NCI-H146 treated with DMSO at 0.1 percent for 48 hours (cell line): ENCODE measurements around the gene NEO1.

Experiments used
- DNase-seq: peaks from one replicate; lab custom pipeline; 2025; ENCODE audit not compliant: unreplicated experiment; lab: John Stamatoyannopoulos, UW

The NEO1 gene

DNA sequence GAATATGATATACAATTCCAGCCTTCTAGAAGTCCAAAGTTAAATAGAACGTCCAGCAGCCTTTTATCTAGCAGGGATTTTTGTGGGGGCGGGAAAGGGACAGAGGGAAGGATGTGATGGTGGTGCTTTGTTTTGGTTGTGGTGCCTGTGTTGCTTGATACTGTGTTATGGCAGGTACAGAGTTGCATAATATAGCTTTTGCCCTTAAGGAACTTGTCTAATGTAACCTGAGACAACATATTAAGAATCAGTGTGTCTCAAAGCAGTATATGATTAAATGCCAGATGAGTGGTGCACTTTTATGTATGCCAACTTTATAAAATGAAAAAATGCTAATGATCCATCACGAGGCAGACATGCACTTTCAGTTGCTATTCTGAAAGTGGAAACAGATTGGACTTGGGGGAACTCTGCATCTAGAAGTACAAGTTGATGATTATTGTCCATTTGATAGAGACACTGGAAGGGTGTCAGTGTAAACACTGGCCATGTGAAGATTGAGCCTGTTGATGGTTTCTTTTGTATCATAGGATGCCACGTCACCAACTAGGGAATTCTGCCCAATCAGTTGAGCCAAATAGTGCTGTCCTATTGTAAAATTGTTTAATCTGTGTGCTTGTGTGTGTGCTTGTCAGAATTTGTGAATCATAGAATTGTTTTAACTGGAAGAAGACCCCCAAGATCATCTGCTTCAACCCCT, 23.0 kb downstream of the NEO1 start:
- DNase-seq, result no peak

DNA sequence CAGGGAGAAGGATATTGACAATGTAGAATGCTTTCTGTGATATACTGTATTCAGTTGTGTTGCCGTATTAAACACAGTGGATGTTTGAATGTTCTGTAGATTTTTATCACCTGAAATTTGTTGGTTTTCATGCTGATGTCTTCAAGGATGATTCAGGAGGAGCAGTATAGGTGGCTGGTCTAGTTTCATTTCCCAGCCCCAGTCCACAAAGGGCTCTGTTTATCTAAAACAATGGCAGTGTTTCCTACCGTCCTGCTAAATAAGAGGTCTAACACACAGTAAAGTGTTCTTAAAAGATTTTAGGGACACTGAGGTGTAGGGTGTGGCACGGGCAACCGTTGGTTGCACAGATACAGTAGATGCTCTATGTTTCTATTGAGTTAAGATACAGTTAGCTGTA, 26.0 kb downstream of the NEO1 start:
- DNase-seq, result no peak

DNA sequence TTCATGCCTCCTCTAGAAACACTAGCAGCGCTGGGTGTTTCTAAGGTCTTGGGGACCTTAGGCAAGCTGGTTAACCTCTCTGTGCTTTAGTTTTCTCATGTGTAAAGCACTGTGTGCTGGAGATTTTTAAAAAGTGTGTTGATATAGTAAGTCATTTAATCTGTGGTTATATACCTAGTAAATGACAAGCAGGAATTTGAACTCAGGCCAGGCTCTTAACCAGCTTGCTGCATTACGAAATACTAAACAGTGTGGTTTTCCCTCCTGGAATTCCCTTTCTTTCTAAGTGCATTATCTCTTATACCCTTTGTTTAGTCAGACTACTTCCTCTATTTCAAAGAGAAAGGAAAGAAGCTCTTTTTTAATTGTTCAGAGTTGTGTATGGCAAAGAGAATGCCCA, 26.5 kb downstream of the NEO1 start:
- no peak for DNase-seq

DNA sequence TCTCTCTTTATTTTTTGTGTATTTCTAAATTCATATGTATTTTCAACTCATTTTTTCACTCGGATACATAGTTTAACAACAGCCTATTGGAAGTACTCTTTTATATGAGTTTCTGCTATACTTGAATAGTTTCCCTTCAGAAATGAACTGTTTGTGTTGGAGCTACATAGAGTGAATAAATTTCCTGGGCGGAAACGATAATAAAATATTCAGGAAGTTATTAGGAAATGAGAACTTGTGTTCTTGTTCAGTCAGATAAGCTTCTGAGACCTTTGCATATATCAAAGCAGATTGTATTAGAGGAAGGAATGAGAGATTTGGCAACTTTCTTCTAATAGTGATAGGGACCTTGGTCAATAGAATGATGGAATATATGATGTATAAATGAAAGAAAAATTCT, 27.3 kb downstream of the NEO1 start:
- no peak for DNase-seq

DNA sequence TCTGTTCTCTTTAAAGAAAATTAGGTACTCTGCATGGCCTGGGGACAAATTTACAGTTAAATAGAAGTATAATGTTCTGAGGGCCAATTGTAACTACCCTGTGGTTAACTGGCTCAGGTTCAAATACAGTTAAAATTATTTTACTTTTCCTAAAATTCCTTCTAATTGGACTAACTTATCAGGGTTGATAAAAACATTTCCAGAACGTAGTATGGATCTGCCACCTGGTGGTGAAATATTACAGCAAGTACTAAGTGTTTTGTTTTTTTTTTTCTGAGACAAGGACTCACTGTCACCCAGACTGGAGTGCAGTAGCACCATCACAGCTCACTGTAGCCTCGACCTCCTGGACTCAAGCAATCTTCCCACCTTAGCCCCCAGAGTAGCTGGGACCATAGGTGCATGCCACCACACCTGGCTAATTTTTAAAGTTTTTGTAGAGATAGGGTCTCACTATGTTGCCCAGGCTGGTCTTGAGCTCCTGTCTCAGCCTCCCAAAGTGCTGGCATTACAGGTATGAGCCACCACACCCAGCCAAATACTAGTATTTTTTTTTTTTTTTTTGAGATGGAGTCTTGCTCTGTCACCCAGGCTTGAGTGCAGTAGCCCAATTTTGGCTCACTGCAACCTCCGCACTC, 29.2 kb downstream of the NEO1 start:
- no peak for DNase-seq

DNA sequence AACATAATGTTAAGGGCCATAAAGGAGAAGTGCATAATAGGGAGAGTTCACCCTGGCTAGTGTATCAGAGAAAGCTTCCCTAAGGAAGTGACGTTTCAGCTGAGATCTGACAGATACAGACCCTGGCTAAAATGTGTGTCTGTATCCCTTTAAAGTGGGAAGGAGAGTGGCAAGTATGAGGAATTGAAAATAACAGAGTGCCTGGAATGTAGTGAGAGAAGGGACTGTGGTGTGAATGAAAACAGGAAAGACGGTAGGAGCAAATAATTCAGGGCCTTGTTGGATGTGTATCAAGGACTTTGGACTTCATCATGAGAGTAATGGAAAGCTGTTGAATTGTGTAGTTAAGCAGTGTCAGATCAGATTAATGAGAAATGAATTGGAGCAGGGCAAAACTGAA, 30.5 kb downstream of the NEO1 start:
- DNase-seq, result no peak

DNA sequence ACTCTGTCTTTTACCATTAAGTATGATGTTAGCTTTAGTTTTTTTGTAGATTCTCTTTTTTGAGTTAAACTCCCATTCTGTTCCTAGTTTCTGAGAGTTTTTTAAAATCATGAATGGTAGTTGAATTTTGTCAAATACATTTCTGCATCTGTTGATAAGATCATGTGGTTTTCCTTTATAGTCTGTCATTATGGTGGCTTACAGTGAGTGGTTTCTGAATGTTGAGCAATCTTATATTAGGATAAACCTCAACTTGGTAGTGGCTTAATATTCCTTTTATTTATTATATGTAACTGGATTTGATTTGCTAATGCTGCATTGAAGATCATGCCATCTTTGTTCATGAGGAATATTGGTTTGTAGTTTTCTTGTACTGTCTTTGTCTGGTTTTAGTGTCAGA, 34.8 kb downstream of the NEO1 start:
- no peak for DNase-seq

DNA sequence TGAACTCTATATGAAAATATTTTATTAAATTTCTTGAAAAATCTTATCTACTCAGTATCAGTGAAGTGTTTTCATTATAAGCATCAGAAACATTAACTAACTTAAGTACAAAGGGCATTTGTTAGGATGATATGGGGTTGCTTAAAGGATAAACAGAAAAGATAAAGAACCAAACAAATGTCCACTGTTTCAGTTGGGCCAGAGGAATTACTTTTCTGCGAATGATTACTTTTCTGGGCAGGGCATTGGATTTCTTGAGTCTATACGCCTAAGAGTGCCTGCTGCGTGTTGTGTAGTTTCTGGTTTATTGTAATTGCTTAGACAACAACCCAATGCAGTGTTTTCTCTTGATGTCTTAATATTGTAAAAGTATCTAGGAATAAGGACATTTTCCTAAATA, 52.8 kb downstream of the NEO1 start:
- no peak for DNase-seq

DNA sequence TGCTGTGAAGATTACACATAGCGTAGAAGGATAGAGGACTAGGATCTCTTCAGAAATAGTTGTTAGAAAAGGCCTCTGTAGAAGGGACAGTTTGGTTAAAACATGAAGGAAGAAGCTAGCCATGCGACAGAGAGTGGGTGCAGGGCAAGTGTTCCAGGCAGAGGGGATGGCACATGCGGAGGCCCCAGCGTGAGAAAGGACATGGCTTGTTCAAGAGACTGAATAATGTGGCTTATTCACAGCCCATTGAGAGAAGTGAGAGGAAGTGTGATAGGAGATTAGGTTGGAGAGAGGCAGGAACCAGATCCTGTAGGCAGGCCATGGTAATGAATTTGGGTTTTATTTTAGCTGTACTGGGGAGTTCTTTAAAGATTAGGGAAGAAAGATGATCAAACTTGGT, 56.4 kb downstream of the NEO1 start:
- no peak for DNase-seq

DNA sequence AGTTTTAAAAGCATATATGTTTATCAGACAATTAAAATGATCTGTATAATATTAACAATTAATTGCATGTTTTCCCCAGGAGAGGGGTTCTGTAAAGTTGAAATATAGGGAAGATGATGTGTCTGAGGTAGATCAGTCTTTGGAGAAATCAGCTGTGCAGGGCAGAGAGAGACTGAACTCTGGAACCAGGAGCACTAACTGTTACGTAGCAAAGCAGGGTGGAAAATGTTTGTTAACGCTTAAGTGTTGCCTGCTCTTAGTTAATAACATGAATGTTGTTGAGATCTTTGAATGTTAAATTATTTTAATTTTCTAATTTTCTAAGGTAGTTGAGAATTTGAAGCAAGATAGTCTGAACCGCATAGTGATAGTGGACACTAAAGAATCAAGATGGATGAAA, 57.5 kb downstream of the NEO1 start:
- no peak for DNase-seq

DNA sequence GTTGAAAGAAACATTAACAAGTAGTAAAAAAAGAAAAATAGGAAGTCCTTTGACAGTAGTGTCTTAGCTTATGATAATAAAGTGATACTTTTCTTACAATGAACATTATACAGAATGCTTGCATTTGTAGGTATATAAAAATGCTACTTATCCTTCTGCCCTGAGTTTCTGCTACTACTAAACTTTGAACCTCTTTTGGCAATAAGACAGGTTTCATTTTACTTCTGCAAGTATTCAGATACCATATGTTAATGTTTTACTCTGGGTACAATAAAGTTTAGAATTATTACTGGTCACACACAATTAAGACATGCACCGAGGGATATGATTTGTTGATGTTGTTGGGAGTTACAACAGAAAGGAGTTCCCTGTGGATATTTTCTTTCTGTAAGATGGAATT, 57.9 kb downstream of the NEO1 start:
- no peak for DNase-seq

DNA sequence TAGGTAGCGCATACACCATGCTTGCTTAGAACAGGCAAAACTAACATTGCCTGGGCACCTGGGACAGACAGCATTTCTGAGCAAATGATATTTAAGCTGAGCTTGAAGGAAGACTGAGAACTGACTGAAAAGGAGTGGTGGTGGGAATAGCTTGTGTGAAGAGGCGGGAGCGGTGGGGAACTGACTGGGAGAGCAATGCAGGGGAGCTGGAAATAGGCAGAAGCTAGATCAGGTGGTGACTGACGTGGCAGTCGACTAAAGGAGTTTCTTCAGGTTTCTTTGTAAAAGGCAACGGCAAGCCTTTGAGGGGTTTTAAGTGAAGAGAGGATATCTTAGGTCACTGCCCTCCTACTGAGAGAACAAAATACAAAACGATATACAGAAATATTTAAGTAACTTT, 61.8 kb downstream of the NEO1 start:
- no peak for DNase-seq

DNA sequence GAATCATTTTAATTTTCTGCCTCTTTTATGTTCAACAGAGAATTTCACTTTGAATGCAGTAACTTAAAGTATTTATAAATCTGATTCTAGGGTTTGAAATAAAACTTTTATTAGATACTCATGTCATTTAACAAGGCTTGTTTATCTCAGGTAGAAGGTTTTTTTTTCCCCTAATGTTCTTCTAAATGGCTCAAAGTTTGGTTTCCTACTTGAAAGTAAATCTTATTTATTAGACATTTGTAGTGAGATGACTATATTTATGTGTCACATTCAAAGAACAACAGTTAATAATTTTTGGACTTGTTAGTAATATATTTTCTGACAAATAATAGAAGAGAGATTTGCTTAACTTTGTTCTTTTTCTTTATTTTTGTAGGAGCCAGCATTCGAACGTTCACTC, 63.9 kb downstream of the NEO1 start:
- DNase-seq, result no peak

DNA sequence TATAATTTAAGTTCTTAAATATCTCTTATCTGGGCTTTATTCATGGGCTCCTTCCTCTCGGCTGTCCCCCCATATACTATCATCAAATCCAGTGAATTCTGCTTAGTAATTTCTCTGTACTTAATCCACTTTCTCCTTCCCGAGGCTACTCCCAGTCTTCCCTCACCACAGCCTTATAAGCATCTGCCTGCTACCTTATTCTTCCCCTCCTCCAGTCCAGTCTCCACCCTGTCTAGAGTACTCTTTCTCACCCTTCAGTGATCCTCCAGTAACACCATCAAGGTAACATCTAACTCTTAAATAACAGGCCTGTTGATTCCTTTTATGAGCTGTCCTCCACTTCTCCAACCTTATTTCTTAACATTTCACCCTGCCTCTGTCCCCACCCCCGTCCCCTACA, 65.8 kb downstream of the NEO1 start:
- no peak for DNase-seq

DNA sequence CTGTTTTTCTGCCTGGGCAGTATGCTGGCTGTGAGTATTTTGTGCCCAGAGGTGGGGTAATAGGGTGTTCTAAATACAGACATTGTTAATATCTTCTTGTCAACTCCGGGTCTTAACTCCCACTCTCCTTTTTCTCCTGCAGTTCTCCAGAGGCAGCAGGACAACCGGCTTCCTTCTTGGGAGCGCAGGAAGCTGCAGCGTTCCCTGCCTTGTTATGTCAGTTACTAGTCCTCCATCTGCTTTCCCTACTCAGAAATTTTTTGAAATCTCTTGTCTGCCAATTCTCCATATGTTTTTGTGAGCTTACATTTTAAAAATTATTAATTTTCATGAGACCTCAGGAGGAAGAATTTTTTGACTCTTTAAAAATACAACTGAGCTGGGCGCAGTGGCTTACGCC, 67.2 kb downstream of the NEO1 start:
- no peak for DNase-seq

DNA sequence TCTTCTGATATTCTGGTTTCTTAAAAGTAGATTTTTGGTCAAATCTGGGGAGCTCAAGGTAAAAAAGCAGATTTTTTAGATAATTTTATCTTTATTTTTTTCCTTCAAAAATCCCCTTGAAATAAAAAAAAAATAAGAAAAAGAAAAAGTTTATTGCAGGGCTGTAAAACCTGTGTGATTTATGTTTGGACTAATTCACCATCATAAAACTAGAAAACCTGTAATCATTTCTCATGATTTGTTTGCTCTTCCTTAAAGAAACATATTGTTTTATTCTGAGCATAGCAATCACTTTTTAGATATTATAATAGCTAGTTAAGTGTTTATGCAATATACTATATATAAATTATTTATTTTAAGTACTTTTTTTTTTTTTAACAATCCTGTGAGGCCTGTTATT, 68.0 kb downstream of the NEO1 start:
- no peak for DNase-seq

DNA sequence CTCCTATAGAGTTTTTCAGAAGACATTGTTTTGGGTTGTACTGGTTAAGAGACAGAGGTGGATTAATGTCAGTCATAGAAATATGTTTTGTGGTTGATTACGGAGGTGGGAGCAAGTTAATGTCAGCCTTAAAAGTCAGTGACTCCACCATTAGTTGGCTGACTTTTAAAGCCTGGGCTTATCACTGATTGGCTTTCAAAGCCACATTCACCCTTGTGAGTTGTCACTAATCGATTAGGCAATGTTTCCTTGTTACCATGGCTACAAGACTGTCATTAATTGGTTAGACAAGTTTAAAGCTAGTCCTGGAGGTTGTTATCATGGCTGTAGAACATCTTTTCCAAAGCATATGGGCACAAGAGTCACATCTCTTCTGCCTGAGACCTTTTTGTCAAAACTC, 73.0 kb downstream of the NEO1 start:
- DNase-seq, result no peak

DNA sequence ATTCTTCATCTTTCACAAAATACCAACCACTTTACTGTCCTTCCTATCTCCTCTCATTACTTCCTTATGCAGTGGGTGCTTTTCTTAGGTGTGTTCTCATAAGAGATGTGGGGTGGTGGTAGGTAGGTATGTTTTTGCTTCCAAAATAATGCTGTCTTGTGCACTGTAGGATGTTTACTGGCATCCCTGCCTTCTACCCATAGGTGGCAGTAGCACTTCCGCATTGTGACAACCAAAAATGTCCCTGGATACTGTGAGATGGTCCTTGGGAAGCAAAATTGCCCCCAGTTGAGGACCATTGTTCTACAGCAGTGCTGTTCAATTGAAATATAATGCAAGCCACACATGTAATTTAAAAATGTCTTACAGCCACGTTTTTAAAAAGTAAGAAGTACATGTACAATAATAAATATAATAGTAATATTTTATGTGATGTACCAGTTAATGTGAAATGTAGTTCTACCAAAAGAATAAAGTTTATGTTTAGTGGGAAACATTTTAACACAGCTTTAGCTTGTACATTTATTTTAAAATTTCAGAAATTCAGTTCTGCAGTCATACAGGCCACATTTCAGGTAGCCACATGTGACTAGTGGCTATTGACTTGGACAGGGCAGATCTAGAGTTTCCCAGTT, 75.2 kb downstream of the NEO1 start:
- no peak for DNase-seq

DNA sequence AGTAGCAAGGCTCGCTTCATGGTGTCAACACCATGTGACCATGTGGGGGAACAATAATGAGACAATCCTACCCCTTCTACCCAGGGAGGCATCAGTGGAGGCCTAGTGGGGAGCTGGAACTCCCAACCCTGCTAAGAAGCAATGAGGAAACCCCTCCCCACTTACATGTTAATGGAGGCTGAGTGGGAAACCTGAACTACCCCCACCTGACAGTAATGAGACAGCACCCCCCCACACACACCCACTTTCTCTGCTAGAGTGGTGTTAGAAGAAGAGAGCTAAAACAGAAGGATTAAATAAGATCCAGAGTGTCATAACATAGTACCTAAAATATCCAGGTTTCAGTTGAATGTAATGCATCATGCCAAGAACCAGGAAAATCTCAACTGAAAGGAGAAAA, 78.6 kb downstream of the NEO1 start:
- no peak for DNase-seq

DNA sequence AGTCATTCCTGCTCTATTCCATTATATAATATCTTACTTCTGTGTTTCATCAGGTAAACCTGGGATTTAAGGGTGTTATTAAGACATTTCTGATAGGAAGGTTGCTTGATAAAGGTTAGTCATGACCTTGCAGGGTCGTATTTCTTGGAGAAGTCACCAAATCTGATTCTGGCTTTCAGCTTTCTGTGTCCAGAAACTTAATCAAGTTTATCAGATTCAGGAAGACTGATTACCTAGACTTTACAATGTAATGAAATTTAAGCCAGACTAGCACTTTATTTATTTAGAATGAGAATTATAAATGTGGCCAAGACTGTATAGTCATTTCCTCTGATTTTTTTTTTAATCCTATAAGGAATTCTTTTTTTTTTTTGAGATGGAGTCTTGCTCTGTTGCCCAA, 81.9 kb downstream of the NEO1 start:
- no peak for DNase-seq

DNA sequence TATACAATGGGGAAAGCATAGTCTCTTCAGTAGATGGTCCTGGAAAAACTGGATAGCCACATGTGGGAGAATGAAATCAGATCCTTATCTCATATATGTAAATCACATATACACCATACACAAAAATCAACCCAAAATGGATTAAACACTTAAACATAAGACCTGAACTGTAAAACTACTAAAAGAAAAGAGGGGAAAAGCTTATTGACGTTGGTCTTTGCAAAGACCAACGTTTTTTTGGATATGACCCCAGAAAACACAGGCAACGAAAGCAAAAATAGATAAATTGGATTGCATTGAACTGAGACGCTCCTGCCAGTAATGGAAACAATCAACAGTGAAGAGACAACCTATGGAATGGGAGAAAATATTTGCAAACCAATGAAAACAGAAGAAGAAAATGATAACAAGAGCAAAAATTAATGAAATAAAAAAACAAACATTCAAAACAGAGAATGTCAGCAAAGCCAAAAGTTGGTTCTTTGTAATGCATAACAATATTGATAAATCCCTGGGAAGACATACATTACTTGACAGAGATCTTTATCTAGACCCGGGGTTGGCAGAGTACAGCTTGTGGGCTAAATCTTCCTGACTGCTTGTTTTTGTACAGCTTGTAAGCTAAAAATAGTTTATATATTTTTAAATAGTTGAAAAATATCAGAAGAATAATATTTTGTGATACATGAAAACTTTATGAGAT, 86.9 kb downstream of the NEO1 start:
- DNase-seq, result no peak
